ENCODE measurements around the gene CAPN9. TPM values are rescaled to one million over a fixed set of nuclear protein-coding genes. Genes with fewer than 3 reads are reported as not detected.

The CAPN9 gene
- total RNA-seq, 2 experiments from 2014 or later, result not detected

GRCh38 chr1:230743899-230744298, 3.3 kb upstream of the CAPN9 start:
- ChIA-PET CTCF (no interaction called here), POLR2A (no interaction called here)
- intact Hi-C loops (cut with micrococcal nuclease), result no loop called here

GRCh38 chr1:230744382-230744781, 2.8 kb upstream of the CAPN9 start:
- no peak overlapping the region for H3K27ac Mint-ChIP-seq
- CTCF ChIA-PET, result no interaction called here
- intact Hi-C loops (cut with micrococcal nuclease), result no loop called here
- H3K4me1 Mint-ChIP-seq (ENCODE audit: low read depth), result no peaks in the 10 kb centered on the region
- H3K4me3 Mint-ChIP-seq, result no peak overlapping the region
- H3K36me3 Mint-ChIP-seq, result no peaks in the 10 kb centered on the region
- H3K27me3 Mint-ChIP-seq, result peaks cover 4% of the 10 kb centered on the region
- POLR2A ChIA-PET, result no interaction called here
- no peak for DNase-seq
- H3K9me3 Mint-ChIP-seq, result no peaks in the 10 kb centered on the region

More at GRCh38 chr1:230743899-230744298, 3.3 kb upstream of the CAPN9 start:
- Mint-ChIP-seq H3K27ac (no peak overlapping the region), H3K36me3 (no peaks in the 10 kb centered on the region), H3K27me3 (peaks cover 4% of the 10 kb centered on the region), H3K4me3 (no peak overlapping the region), H3K9me3 (no peaks in the 10 kb centered on the region), H3K4me1 (ENCODE audit: low read depth) (no peaks in the 10 kb centered on the region)
- DNase-seq, result no peak

- ChIA-PET CTCF (no interaction called here), POLR2A (no interaction called here)
- H3K36me3 Mint-ChIP-seq, result no peaks in the 10 kb centered on the region
- H3K27ac Mint-ChIP-seq, result no peak overlapping the region
- H3K4me1 Mint-ChIP-seq (ENCODE audit: low read depth), result no peaks in the 10 kb centered on the region
- intact Hi-C loops (cut with micrococcal nuclease), result no loop called here
- no peaks in the 10 kb centered on the region for H3K9me3 Mint-ChIP-seq
- peaks cover 4% of the 10 kb centered on the region for H3K27me3 Mint-ChIP-seq
- DNase-seq, result no peak
- no peak overlapping the region for H3K4me3 Mint-ChIP-seq
These were observed 2.1 kb upstream of the CAPN9 start for GRCh38 chr1:230745071-230745470.

GRCh38 chr1:230746617-230747016, 571 bp upstream of the CAPN9 start:
- DNase-seq, result no peak
- Mint-ChIP-seq H3K4me1 (ENCODE audit: low read depth) (no peaks in the 10 kb centered on the region), H3K4me3 (no peak overlapping the region), H3K27ac (no peak overlapping the region), H3K9me3 (no peaks in the 10 kb centered on the region), H3K36me3 (no peaks in the 10 kb centered on the region), H3K27me3 (peaks cover 2% of the 10 kb centered on the region)
- ChIA-PET POLR2A (no interaction called here), CTCF (no interaction called here)
- intact Hi-C loops (cut with micrococcal nuclease), result no loop called here

GRCh38 chr1:230747890-230748800, 957 bp downstream of the CAPN9 start:
- H3K27ac Mint-ChIP-seq, result no peak overlapping the region
- H3K4me3 Mint-ChIP-seq, result no peak overlapping the region
- ChIA-PET POLR2A (no interaction called here), CTCF (no interaction called here)
- no peaks in the 10 kb centered on the region for H3K4me1 Mint-ChIP-seq (ENCODE audit: low read depth)
- no peaks in the 10 kb centered on the region for H3K9me3 Mint-ChIP-seq
- no peak for DNase-seq
- H3K36me3 Mint-ChIP-seq, result no peaks in the 10 kb centered on the region
- peaks cover 4% of the 10 kb centered on the region for H3K27me3 Mint-ChIP-seq
- intact Hi-C loops (cut with micrococcal nuclease), result no loop called here

- no peaks in the 10 kb centered on the region for H3K4me1 Mint-ChIP-seq (ENCODE audit: low read depth)
- no peak for DNase-seq
- H3K9me3 Mint-ChIP-seq, result no peaks in the 10 kb centered on the region
- H3K4me3 Mint-ChIP-seq, result no peak overlapping the region
- POLR2A ChIA-PET, result no interaction called here
- CTCF ChIA-PET, result no interaction called here
- intact Hi-C loops (cut with micrococcal nuclease), result no loop called here
- peaks cover 4% of the 10 kb centered on the region for H3K27me3 Mint-ChIP-seq
- no peak overlapping the region for H3K27ac Mint-ChIP-seq
- H3K36me3 Mint-ChIP-seq, result no peaks in the 10 kb centered on the region
These were observed 2.0 kb downstream of the CAPN9 start for GRCh38 chr1:230749150-230749549.

GRCh38 chr1:230749635-230750034, 2.4 kb downstream of the CAPN9 start:
- Mint-ChIP-seq H3K4me1 (ENCODE audit: low read depth) (no peaks in the 10 kb centered on the region), H3K36me3 (no peaks in the 10 kb centered on the region), H3K27me3 (peaks cover 4% of the 10 kb centered on the region), H3K27ac (no peak overlapping the region), H3K4me3 (no peak overlapping the region), H3K9me3 (no peaks in the 10 kb centered on the region)
- no peak for DNase-seq
- ChIA-PET CTCF (no interaction called here), POLR2A (no interaction called here)
- intact Hi-C loops (cut with micrococcal nuclease), result no loop called here

- peaks cover 5% of the 10 kb centered on the region for H3K27me3 Mint-ChIP-seq
- POLR2A ChIA-PET, result no interaction called here
- H3K36me3 Mint-ChIP-seq, result no peaks in the 10 kb centered on the region
- no peaks in the 10 kb centered on the region for H3K4me1 Mint-ChIP-seq (ENCODE audit: low read depth)
- DNase-seq, result no peak
- intact Hi-C loops (cut with micrococcal nuclease), result no loop called here
- H3K9me3 Mint-ChIP-seq, result no peaks in the 10 kb centered on the region
- CTCF ChIA-PET, result no interaction called here
- H3K4me3 Mint-ChIP-seq, result no peak overlapping the region
- no peak overlapping the region for H3K27ac Mint-ChIP-seq
These were observed 3.4 kb downstream of the CAPN9 start for GRCh38 chr1:230750576-230750975.

- intact Hi-C loops (cut with micrococcal nuclease), result no loop called here
These were observed 3.9 kb downstream of the CAPN9 start for GRCh38 chr1:230750986-230751625.

GRCh38 chr1:230752407-230752806, 5.2 kb downstream of the CAPN9 start:
- Mint-ChIP-seq H3K4me3 (no peak overlapping the region), H3K4me1 (ENCODE audit: low read depth) (no peaks in the 10 kb centered on the region), H3K27ac (no peak overlapping the region), H3K27me3 (peaks cover 5% of the 10 kb centered on the region), H3K9me3 (no peaks in the 10 kb centered on the region), H3K36me3 (no peaks in the 10 kb centered on the region)
- ChIA-PET POLR2A (no interaction called here), CTCF (no interaction called here)
- intact Hi-C loops (cut with micrococcal nuclease), result no loop called here
- no peak for DNase-seq

More at GRCh38 chr1:230750986-230751625, 3.9 kb downstream of the CAPN9 start:
- Mint-ChIP-seq H3K9me3 (no peaks in the 10 kb centered on the region), H3K27ac (no peak overlapping the region), H3K4me3 (no peak overlapping the region), H3K36me3 (no peaks in the 10 kb centered on the region), H3K4me1 (ENCODE audit: low read depth) (no peaks in the 10 kb centered on the region), H3K27me3 (peaks cover 5% of the 10 kb centered on the region)
- no peak for DNase-seq
- POLR2A ChIA-PET, result no interaction called here
- CTCF ChIA-PET, result no interaction called here

GRCh38 chr1:230753191-230753585, 6.0 kb downstream of the CAPN9 start:
- Mint-ChIP-seq H3K9me3 (no peaks in the 10 kb centered on the region), H3K4me1 (ENCODE audit: low read depth) (no peaks in the 10 kb centered on the region), H3K36me3 (no peaks in the 10 kb centered on the region), H3K27ac (no peak overlapping the region), H3K4me3 (no peak overlapping the region), H3K27me3 (peaks cover 5% of the 10 kb centered on the region)
- DNase-seq, result no peak
- POLR2A ChIA-PET, result no interaction called here
- intact Hi-C loops (cut with micrococcal nuclease), result no loop called here
- CTCF ChIA-PET, result no interaction called here

- intact Hi-C loops (cut with micrococcal nuclease), result no loop called here
- DNase-seq, result peak; percentile 45
- Mint-ChIP-seq H3K36me3 (no peaks in the 10 kb centered on the region), H3K9me3 (no peaks in the 10 kb centered on the region), H3K27ac (no peak overlapping the region), H3K27me3 (peaks cover 4% of the 10 kb centered on the region), H3K4me3 (no peak overlapping the region), H3K4me1 (ENCODE audit: low read depth) (no peaks in the 10 kb centered on the region)
- POLR2A ChIA-PET, result no interaction called here
- CTCF ChIA-PET, result no interaction called here
These were observed 6.5 kb downstream of the CAPN9 start for GRCh38 chr1:230753586-230754251.
